Stimulated activated CD8-positive, alpha-beta memory T cell treated with anti-CD3 and anti-CD28 coated beads, Interleukin-2, amount 100 ng/mL, for 48 hours (primary cell): ENCODE results near the gene PNN.
A peak's percentile ranks its signal among the peaks of the same experiment; 100 is the strongest.
"Not testable (repeated sequence)": the region's sequence is repeated elsewhere in the genome, so short reads cannot be mapped to it uniquely, and the experiment has no call there.

ENCODE experiments used
- DNase-seq, 2 donors: peaks; one replicate each; pipeline ENCODE4 v3.0.0-alpha.2; 2020; ENCODE audit warnings: low read depth in 2 of 2

The PNN gene

GRCh38 chr14:39174560-39175444 is at the start of gene PNN:
Gene PNN, plus strand, starts transcription at chr14:39175254. Its CDS starts 26 bp downstream, at chr14:39175280.
- peak; percentile 86 to 91 for DNase-seq

- DNase-seq, result not testable (repeated sequence)
These were observed 37.2 kb upstream of the PNN start for GRCh38 chr14:39137835-39138234.

- DNase-seq, result no peak
These were observed 36.6 kb upstream of the PNN start for GRCh38 chr14:39138440-39138839.

- DNase-seq, result no peak
These were observed 34.9 kb upstream of the PNN start for GRCh38 chr14:39140170-39140569.

GRCh38 chr14:39141623-39142022 is 33.4 kb upstream of the PNN start:
- DNase-seq, result not testable (repeated sequence)

- not testable (repeated sequence) for DNase-seq
These were observed 31.8 kb upstream of the PNN start for GRCh38 chr14:39143226-39143625.

GRCh38 chr14:39145266-39145966 is 29.6 kb upstream of the PNN start:
- DNase-seq, result no peak

- DNase-seq, result no peak
These were observed 20.4 kb upstream of the PNN start for GRCh38 chr14:39154594-39155189.

GRCh38 chr14:39157491-39157890 is 17.6 kb upstream of the PNN start:
- no peak for DNase-seq

GRCh38 chr14:39158222-39158858 is 16.7 kb upstream of the PNN start:
- DNase-seq, result no peak

- no peak for DNase-seq
These were observed 14.6 kb upstream of the PNN start for GRCh38 chr14:39160494-39160893.

- not testable (repeated sequence) for DNase-seq
These were observed 7.2 kb upstream of the PNN start for GRCh38 chr14:39167797-39168320.

- no peak for DNase-seq
These were observed 6.5 kb upstream of the PNN start for GRCh38 chr14:39168591-39168990.

- DNase-seq, result no peak
These were observed 5.5 kb upstream of the PNN start for GRCh38 chr14:39169541-39169900.

- DNase-seq, result no peak
These were observed 1.9 kb upstream of the PNN start for GRCh38 chr14:39173198-39173597.

GRCh38 chr14:39175445-39176262 is 600 bp downstream of the PNN start:
- peak; percentile 23 for DNase-seq

- no peak for DNase-seq
These were observed 1.5 kb downstream of the PNN start for GRCh38 chr14:39176263-39177167.

- no peak for DNase-seq
These were observed 2.1 kb downstream of the PNN start for GRCh38 chr14:39177168-39177545.

- no peak for DNase-seq
These were observed 4.0 kb downstream of the PNN start for GRCh38 chr14:39179042-39179441.

GRCh38 chr14:39180553-39180952 is 5.5 kb downstream of the PNN start:
- no peak for DNase-seq
